HepG2 (cell line): ENCODE results near the gene PKNOX2. TPM values are rescaled to one million over a fixed set of nuclear protein-coding genes. Genes with fewer than 3 reads are reported as not detected.

ENCODE experiments used
- ATF2 ChIP-seq: sonication (generic); formaldehyde crosslinking; IDR thresholded peaks from 2 replicates; pipeline ENCODE4 v1.4.0; 2020; ENCODE audit warnings: missing genetic modification reagents
- FUBP1 ChIP-seq: sonication (generic); formaldehyde crosslinking; IDR thresholded peaks from 2 replicates; pipeline ENCODE4 v1.5.1; 2020; ENCODE audit warnings: missing genetic modification reagents, mild to moderate bottlenecking, borderline replicate concordance
- GMEB1 ChIP-seq: sonication (generic); formaldehyde crosslinking; IDR thresholded peaks from 2 replicates; pipeline ENCODE4 v1.5.1; 2020; ENCODE audit warnings: missing genetic modification reagents, mild to moderate bottlenecking, borderline replicate concordance
- HNRNPL ChIP-seq: fragments of 200-400 bp; formaldehyde crosslinking; IDR thresholded peaks from 2 replicates; pipeline ENCODE4 v1.6.1; 2017; ENCODE audit warnings: mild to moderate bottlenecking, low read depth, low read length
- KDM5A ChIP-seq: fragments of 200-600 bp; sonication (generic); IDR thresholded peaks from 2 replicates; pipeline ENCODE4 v1.7.0; 2018; ENCODE audit warnings: antibody characterized with exemption, mild to moderate bottlenecking, low read length, borderline replicate concordance
- KDM6A ChIP-seq: IDR thresholded peaks from 2 replicates; pipeline ENCODE4 v1.6.1; 2016; ENCODE audit warnings: low read depth
- PATZ1 ChIP-seq: sonication (generic); formaldehyde crosslinking; IDR thresholded peaks from 2 replicates; pipeline ENCODE4 v1.4.0; 2020; ENCODE audit warnings: missing genetic modification reagents
- PAWR ChIP-seq: sonication (generic); formaldehyde crosslinking; IDR thresholded peaks from 2 replicates; pipeline ENCODE4 v1.4.0; 2020; ENCODE audit warnings: missing genetic modification reagents, mild to moderate bottlenecking, borderline replicate concordance
- RCOR2 ChIP-seq: IDR thresholded peaks from 2 replicates; pipeline ENCODE4 v1.6.1; 2016; ENCODE audit warnings: missing biosample characterization, missing genetic modification reagents
- SOX5 ChIP-seq: IDR thresholded peaks from 2 replicates; pipeline ENCODE4 v1.6.1; 2016; ENCODE audit warnings: borderline replicate concordance
- TP53 ChIP-seq: sonication (generic); formaldehyde crosslinking; conservative IDR thresholded peaks from 2 replicates; pipeline ENCODE4 v1.4.0; 2020; ENCODE audit warnings: missing genetic modification reagents
- TRIM22 ChIP-seq: fragments of 450-650 bp; IDR thresholded peaks from 2 replicates; pipeline ENCODE4 v1.6.1; 2017
- U2AF1 ChIP-seq: fragments of 200-400 bp; formaldehyde crosslinking; optimal IDR thresholded peaks from 2 replicates; pipeline ENCODE3; 2017; ENCODE audit warnings: mild to moderate bottlenecking, low read depth, low read length
- ZFP1 ChIP-seq: IDR thresholded peaks from 2 replicates; pipeline ENCODE4 v1.6.1; 2016
- ZFYVE20 ChIP-seq: sonication (generic); formaldehyde crosslinking; IDR thresholded peaks from 2 replicates; pipeline ENCODE4 v1.8.0; 2023; ENCODE audit warnings: low read depth, mild to moderate bottlenecking, moderate library complexity, missing genetic modification reagents, borderline replicate concordance
- ZNF33A ChIP-seq: sonication (generic); formaldehyde crosslinking; IDR thresholded peaks from 2 replicates; pipeline ENCODE4 v1.5.1; 2020; ENCODE audit warnings: missing genetic modification reagents, mild to moderate bottlenecking, moderate library complexity, borderline replicate concordance
- ZNF44 ChIP-seq: sonication (generic); formaldehyde crosslinking; IDR thresholded peaks from 2 replicates; pipeline ENCODE4 v1.5.1; 2020; ENCODE audit warnings: mild to moderate bottlenecking, missing genetic modification reagents
- ZNF580 ChIP-seq: IDR thresholded peaks from 2 replicates; pipeline ENCODE4 v1.6.1; 2016; ENCODE audit warnings: low read depth, borderline replicate concordance
- ZNF841 ChIP-seq: sonication (generic); formaldehyde crosslinking; IDR thresholded peaks from 2 replicates; pipeline ENCODE4 v1.8.1; 2023; ENCODE audit warnings: missing genetic modification reagents, borderline replicate concordance
- ZSCAN5A ChIP-seq: sonication (generic); formaldehyde crosslinking; IDR thresholded peaks from 2 replicates; pipeline ENCODE4 v1.8.0; 2022; ENCODE audit warnings: mild to moderate bottlenecking, missing genetic modification reagents, borderline replicate concordance
- polyA plus RNA-seq, 8 experiments: library from polyadenylated mRNA; depleted of rRNA in 3 of 8; stranded (reverse) in 7 of 8; unstranded in 1 of 8; fragments of >200 nt; fragmentation: Illumina TruSeq in 4 of 8; extraction: Trizol in 4 of 8; gene quantifications; 2 replicates each; pipeline versions ENCODE4 v1.2.1 to v1.2.3, GENCODE V29; 2011 to 2016; ENCODE audit warnings: low read depth in 4 of 8, missing spikeins in 1 of 8, mixed read lengths in 1 of 8; ENCODE audit not compliant: insufficient read depth in 1 of 8
- total RNA-seq, 5 experiments: library from RNA; depleted of rRNA; stranded (reverse); fragments of >200 nt; fragmentation: Illumina TruSeq; extraction: Trizol; gene quantifications; 2 replicates each; pipeline ENCODE4 v1.2.3, GENCODE V29; 2016; ENCODE audit warnings: low read depth in 1 of 5

PKNOX2 gene
- total and polyA plus RNA-seq, 2 of the 13 experiments (the other 11 are each of a cell fraction or from before 2014, with no cell fraction given): not detected

- TF ChIP-seq ZNF841 (CRISPR knock-in tag): no peak
- 0 out of 2 replicates have a peak, but pooled peaks have one; percentile 49 for TF ChIP-seq ZSCAN5A (CRISPR knock-in tag)
- TF ChIP-seq ZFYVE20: 0 out of 2 replicates have a peak, but pooled peaks have one; percentile 37
- no peak for TF ChIP-seq ATF2 (CRISPR knock-in tag)
- TF ChIP-seq ZNF33A: no peak
- TF ChIP-seq SOX5 (CRISPR knock-in tag): no peak
- no peak for TF ChIP-seq ZNF580
- no peak for TF ChIP-seq KDM6A
- no peak for TF ChIP-seq ZFP1
- no peak for TF ChIP-seq ZNF44 (CRISPR knock-in tag)
- TF ChIP-seq PATZ1 (CRISPR knock-in tag): peak; percentile 76
- no peak for TF ChIP-seq RCOR2 (CRISPR knock-in tag)
- peak; percentile 82; the same call in 1 of the 2 replicates for TF ChIP-seq HNRNPL
- no peak for TF ChIP-seq KDM5A
- TF ChIP-seq FUBP1 (CRISPR knock-in tag): no peak
- no peak for TF ChIP-seq TRIM22
- no peak for TF ChIP-seq U2AF1
- no peak for TF ChIP-seq TP53 (CRISPR knock-in tag)
- no peak for TF ChIP-seq GMEB1 (CRISPR knock-in tag)
- TF ChIP-seq PAWR (CRISPR knock-in tag): no peak
Observed at GRCh38 chr11:125263268-125263790, 98.8 kb downstream of the PKNOX2 start (continued).
